ENCODE results near the gene FBXO33.
A peak's percentile ranks its signal among the peaks of the same experiment; 100 is the strongest.
"Not testable (repeated sequence)": the region's sequence is repeated elsewhere in the genome, so short reads cannot be mapped to it uniquely, and the experiment has no call there.

FBXO33 gene

GRCh38 chr14:39374851-39375250 lies 57.4 kb downstream of the FBXO33 start:
- no peak for DNase-seq (ENCODE audit: low read depth in 1 of 2, low spot score in 1 of 2)

DNA sequence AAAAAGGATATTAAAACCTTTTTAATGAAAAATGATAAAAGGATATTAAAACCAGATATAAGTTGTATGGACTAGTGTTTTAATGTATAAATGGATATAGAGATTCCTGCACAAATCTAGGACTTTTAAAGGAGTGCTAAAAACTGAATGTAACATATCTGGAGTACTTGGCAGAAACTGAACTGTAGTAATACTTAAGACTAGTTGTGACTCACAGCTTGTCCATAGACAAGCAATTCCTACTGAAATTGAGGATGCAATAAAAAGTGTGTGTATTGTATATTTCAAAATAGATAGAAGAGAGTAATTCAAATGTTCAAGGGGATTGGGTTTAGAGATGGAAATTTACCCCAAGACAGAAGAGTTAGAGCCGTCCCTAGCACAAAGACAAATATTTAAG lies 59.6 kb downstream of the FBXO33 start:
- no peak for DNase-seq (ENCODE audit: low read depth in 1 of 2, low spot score in 1 of 2)

DNA sequence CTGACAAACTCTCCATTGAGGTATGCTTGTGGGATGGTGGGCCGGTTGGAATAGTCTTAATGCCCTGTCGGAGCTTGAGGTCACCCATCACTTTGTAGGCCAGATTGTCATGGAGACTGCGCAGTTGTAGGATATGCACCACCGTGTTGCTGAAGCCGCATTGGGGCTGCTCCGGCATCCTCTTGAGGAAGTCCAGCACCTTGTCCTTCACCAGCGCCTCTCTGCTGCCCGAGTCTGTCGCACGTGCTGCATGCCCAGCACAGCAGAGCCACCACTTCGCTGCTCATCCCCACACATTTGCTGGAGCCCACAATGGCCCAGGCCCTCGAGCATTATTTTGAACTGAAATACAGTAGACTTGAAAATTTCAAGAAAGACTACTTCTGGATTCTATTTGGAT lies 61.8 kb downstream of the FBXO33 start:
- DNase-seq (ENCODE audit: low read depth in 1 of 2, low spot score in 1 of 2) = no peak

DNA sequence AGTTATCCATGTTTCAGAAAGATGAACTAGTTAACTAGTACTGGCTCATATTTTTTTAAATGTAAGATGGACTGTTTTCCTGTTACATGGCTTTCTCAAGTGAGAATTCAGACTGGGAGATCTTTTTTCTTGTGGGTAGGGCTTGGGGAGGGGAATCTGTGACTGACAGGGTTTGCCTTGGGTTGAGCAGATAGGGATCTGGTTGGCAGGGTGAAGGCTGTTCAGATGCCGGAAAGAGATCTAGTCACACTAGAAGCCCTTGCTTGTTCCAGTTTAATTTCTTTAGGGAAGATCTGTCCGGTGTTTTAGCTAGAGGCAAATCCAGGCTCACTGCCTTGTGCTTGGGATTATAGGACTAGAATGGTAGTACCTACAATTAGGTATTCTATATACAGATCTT lies 63.2 kb downstream of the FBXO33 start:
- no peak for DNase-seq (ENCODE audit: low read depth in 1 of 2, low spot score in 1 of 2)

- DNase-seq (ENCODE audit: low read depth in 1 of 2, low spot score in 1 of 2) = peak in 1 of 2 donors; percentile 2
Measured at GRCh38 chr14:39368261-39368959, 63.8 kb downstream of the FBXO33 start.

- no peak for DNase-seq (ENCODE audit: low read depth in 1 of 2, low spot score in 1 of 2)
Measured at GRCh38 chr14:39367387-39367751, 64.9 kb downstream of the FBXO33 start.

DNA sequence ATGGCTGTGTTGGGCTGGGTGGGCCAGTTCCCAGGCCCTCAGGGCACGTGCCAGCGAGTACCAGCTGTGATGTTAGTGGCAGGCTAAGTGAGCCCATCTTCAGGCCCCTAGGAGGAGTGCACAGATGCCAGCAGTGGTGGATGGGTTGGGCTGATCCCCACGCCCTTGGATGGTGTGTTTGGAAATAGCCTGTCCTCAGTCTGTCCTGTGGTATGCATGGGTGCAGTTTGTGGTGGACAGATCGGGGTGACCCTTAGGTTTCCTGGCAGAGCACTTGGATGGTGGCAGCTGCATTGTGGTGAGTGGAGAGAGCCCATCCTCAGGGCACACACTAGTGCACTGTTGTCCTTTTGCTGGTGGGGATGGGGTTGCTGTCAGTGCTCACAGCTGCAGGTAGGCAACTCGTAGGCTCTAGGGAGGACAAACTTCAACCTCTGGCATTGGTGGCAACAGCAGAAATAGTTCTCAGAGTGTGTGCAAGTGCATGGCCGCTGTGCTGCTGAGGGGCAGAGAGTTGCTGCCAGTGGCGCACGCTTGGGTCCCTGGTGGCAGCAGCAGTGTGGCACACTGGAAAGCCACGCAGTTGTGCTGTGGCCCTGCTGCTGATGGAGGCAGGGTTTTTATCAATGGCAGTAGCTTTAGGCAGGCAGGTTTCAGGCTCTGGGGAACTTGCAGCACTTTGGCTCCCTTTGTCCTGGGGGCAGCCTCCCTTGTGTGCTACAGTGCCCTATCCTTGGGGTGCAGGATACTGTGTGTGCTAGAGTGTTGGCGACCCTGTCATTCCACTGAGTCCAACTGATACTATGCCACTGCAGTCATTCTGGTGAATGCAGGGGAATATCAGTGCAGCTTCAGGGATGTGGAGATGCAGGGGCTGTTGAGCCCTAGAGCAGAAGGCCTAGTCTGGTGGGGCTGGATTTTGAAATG lies 65.5 kb downstream of the FBXO33 start:
- DNase-seq (ENCODE audit: low read depth in 1 of 2, low spot score in 1 of 2) = no peak

GRCh38 chr14:39365354-39365753 lies 66.9 kb downstream of the FBXO33 start:
- DNase-seq (ENCODE audit: low read depth in 1 of 2, low spot score in 1 of 2) = no peak

DNA sequence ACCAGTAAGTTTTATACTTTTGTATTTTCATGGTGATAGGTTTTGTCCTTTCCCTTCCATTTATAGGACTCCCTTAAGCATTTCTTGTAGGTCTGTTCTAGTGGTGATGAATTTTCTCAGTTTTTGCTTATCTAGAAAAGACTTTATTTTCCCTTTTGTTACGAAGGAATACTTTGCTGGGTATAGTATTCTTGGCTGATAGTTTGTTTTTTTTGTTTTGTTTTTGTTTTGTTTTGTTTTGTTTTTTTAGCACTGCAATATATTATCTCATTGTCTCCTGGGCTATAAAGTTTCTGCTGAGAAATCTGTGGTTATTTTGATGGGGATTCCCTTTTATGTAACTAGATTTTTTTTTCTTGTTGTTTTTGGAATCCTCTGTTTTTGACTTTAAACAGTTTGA lies 67.7 kb downstream of the FBXO33 start:
- no peak for DNase-seq (ENCODE audit: low read depth in 1 of 2, low spot score in 1 of 2)

- DNase-seq (ENCODE audit: low read depth in 1 of 2, low spot score in 1 of 2) = not testable (repeated sequence)
Measured at GRCh38 chr14:39361556-39361955, 70.7 kb downstream of the FBXO33 start.

- no peak for DNase-seq (ENCODE audit: low read depth in 1 of 2, low spot score in 1 of 2)
Measured at GRCh38 chr14:39360316-39360715, 71.9 kb downstream of the FBXO33 start.

DNA sequence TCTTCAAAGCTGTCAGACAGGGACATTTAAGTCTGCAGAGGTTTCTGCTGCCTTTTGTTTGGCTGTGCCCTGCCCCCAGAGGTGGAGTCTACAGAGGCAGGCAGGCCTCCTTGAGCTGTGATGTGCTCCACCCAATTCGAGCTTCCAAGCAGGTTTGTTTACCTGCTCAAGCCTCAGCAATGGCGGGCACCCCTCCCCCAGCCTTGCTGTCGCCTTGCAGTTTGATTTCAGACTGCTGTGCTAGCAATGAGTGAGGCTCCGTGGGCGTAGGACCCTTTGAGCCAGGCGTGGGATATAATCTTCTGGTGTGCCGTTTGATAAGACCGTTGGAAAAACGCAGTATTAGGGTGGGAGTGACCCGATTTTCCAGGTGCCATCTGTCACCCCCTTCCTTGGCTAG lies 73.2 kb downstream of the FBXO33 start:
- DNase-seq (ENCODE audit: low read depth in 1 of 2, low spot score in 1 of 2) = not testable (repeated sequence)

DNA sequence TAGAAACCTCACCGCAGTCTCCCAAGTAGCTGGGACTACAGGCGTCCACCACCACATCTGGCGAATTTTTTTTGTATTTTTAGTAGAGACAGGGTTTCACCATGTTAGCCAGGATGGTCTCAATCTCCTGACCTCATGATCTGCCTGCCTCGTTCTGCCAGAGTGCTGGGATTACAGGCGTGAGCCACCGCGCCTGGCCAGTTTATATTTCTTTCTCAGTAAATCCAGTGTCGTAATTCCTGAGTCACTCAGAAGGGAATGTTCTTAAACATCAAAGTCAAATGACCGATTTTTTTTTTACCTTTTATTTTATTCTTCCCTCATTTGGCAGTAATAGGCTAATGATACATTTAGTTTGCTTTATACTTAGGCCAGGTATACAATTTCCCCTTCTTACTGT lies 80.5 kb downstream of the FBXO33 start:
- DNase-seq (ENCODE audit: low read depth in 1 of 2, low spot score in 1 of 2) = no peak

- no peak for DNase-seq (ENCODE audit: low read depth in 1 of 2, low spot score in 1 of 2)
Measured at GRCh38 chr14:39350866-39351265, 81.4 kb downstream of the FBXO33 start.

All from activated CD4-positive, alpha-beta T cell treated with anti-CD3 and anti-CD28 coated beads, Interleukin-2, amount 50 U/mL, for 24 hours (primary cell).